K562 (cell line): ENCODE measurements around the gene FUT2. TPM values are rescaled to one million over a fixed set of nuclear protein-coding genes. Genes with fewer than 3 reads are reported as not detected.

Source experiments
- CSDE1 ChIP-seq, 2 experiments: fragments of 450-650 bp; IDR thresholded peaks; 2 replicates each; pipeline ENCODE4 v1.6.1; 2016; ENCODE audit warnings: mild to moderate bottlenecking in 1 of 2
- FOXK2 ChIP-seq, 2 experiments: fragments of 450-650 bp; IDR thresholded peaks in 1 of 2; conservative IDR thresholded peaks in 1 of 2; 2 replicates each; pipeline ENCODE4 v1.6.1; 2016; ENCODE audit warnings: low read depth in 2 of 2, mild to moderate bottlenecking in 1 of 2
- PKNOX1 ChIP-seq: fragments of 450-650 bp; IDR thresholded peaks from 2 replicates; pipeline ENCODE4 v1.6.1; 2016
- ZNF57 ChIP-seq: fragments of 450-650 bp; formaldehyde crosslinking; IDR thresholded peaks from 2 replicates; pipeline ENCODE4 v1.4.0; 2020; ENCODE audit warnings: mild to moderate bottlenecking, moderate library complexity
- polyA plus RNA-seq, 8 experiments: library from polyadenylated mRNA; depleted of rRNA in 4 of 8; stranded (reverse) in 5 of 8; unstranded in 3 of 8; fragments of >200 nt; fragmentation: Nextera tagmentation in 2 of 8; fragmentation: Illumina TruSeq in 1 of 8; extraction: Ambion mirVana in 2 of 8; extraction: Trizol in 1 of 8; gene quantifications; 2 replicates each; pipeline versions ENCODE4 v1.2.1 to v1.2.3, GENCODE V29; 2011 to 2014; ENCODE audit warnings: inconsistent platforms in 1 of 8, missing spikeins in 1 of 8
- total RNA-seq, 7 experiments: library from RNA; depleted of rRNA in 6 of 7; stranded (reverse); fragments of >200 nt in 6 of 7; fragmentation: Illumina TruSeq in 2 of 7; extraction: Trizol in 2 of 7; gene quantifications; 2 replicates each; pipeline versions ENCODE4 v1.2.1 to v1.2.3, GENCODE V29; 2011 to 2021; ENCODE audit warnings: low replicate concordance in 1 of 7
- TF ChIP-seq, protein P1 (sequence below): fragments of 450-650 bp; IDR thresholded peaks from 2 replicates; pipeline ENCODE4 v1.6.1; 2016; ENCODE audit warnings: low read depth
- TF ChIP-seq, protein P2 (sequence below): fragments of 450-650 bp; formaldehyde crosslinking; IDR thresholded peaks from 2 replicates; pipeline ENCODE4 v1.4.0; 2020; ENCODE audit warnings: mild to moderate bottlenecking, moderate library complexity
- TF ChIP-seq, protein P3 (sequence below): fragments of 450-650 bp; IDR thresholded peaks from 2 replicates; pipeline ENCODE4 v1.6.1; 2018; ENCODE audit not compliant: partially characterized antibody
- TF ChIP-seq, protein P4 (sequence below): sonication (generic); formaldehyde crosslinking; IDR thresholded peaks from 2 replicates; pipeline ENCODE4 v1.9.0; 2022; ENCODE audit warnings: mild to moderate bottlenecking, missing genetic modification reagents

Gene FUT2
- total and polyA plus RNA-seq, 9 of the 15 experiments (the other 6 are each of a cell fraction or from before 2014, with no cell fraction given): 0.03 to 0.04 TPM; not detected in 7

DNA sequence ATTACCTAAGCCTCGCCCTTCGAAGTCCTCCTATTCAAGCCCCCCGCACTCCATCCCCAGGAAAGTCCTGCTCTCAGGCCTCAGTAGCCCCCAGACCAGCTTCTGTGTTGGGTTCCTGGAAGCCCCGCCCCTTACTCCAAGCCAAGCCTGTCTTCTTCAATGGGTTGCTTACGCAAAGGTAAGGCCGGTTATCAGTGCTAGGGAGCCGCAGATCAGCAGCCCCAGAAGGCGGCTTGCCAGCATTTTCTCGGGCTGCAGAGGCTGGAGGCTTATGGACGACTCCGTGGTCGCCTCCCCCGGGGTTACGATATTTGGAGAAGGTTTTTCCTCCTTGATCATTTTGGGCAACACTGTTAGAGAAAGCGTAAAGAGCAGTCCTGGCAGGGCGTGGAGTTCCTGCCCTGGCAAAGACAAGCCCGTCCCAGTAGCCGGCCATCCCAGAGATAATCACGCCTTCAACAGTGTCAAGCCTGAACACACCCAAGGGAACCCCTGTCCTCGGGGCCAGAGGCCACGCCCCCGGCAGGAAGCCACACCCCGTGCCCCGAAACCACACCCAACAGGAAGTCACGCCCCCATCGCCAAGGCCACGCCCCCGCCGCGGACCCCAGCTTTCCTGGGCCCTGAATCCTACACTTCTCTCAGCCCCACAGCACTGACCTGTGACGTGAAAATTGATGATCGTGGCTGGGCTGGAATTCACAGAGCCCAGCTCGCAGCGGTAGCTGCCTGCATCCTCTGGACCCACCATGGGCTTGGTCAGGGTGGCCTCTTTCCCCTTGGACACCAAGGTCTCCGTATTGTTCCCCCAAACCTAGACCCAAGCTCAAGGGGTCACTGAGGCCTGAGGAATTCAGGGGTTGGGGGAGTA, 45.6 kb downstream of the FUT2 start (continued):
- TF ChIP-seq, protein P1, sequence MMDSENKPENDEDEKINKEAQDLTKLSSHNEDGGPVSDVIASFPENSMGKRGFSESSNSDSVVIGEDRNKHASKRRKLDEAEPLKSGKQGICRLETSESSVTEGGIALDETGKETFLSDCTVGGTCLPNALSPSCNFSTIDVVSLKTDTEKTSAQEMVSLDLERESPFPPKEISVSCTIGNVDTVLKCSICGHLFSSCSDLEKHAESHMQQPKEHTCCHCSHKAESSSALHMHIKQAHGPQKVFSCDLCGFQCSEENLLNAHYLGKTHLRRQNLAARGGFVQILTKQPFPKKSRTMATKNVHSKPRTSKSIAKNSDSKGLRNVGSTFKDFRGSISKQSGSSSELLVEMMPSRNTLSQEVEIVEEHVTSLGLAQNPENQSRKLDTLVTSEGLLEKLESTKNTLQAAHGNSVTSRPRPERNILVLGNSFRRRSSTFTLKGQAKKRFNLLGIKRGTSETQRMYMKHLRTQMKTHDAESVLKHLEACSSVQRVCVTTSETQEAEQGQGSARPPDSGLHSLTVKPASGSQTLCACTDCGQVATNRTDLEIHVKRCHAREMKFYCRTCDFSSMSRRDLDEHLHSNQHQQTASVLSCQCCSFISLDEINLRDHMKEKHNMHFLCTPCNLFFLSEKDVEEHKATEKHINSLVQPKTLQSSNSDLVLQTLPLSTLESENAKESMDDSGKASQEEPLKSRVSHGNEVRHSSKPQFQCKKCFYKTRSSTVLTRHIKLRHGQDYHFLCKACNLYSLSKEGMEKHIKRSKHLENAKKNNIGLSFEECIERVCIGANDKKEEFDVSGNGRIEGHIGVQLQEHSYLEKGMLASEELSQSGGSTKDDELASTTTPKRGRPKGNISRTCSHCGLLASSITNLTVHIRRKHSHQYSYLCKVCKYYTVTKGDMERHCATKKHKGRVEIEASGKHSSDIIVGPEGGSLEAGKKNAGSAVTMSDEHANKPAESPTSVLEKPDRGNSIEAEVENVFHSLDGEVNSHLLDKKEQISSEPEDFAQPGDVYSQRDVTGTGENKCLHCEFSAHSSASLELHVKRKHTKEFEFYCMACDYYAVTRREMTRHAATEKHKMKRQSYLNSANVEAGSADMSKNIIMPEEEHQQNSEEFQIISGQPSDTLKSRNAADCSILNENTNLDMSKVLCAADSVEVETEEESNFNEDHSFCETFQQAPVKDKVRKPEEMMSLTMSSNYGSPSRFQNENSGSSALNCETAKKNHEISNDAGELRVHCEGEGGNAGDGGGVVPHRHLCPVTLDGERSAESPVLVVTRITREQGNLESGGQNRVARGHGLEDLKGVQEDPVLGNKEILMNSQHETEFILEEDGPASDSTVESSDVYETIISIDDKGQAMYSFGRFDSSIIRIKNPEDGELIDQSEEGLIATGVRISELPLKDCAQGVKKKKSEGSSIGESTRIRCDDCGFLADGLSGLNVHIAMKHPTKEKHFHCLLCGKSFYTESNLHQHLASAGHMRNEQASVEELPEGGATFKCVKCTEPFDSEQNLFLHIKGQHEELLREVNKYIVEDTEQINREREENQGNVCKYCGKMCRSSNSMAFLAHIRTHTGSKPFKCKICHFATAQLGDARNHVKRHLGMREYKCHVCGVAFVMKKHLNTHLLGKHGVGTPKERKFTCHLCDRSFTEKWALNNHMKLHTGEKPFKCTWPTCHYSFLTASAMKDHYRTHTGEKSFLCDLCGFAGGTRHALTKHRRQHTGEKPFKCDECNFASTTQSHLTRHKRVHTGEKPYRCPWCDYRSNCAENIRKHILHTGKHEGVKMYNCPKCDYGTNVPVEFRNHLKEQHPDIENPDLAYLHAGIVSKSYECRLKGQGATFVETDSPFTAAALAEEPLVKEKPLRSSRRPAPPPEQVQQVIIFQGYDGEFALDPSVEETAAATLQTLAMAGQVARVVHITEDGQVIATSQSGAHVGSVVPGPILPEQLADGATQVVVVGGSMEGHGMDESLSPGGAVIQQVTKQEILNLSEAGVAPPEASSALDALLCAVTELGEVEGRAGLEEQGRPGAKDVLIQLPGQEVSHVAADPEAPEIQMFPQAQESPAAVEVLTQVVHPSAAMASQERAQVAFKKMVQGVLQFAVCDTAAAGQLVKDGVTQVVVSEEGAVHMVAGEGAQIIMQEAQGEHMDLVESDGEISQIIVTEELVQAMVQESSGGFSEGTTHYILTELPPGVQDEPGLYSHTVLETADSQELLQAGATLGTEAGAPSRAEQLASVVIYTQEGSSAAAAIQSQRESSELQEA: no peak
- TF ChIP-seq, protein P2, sequence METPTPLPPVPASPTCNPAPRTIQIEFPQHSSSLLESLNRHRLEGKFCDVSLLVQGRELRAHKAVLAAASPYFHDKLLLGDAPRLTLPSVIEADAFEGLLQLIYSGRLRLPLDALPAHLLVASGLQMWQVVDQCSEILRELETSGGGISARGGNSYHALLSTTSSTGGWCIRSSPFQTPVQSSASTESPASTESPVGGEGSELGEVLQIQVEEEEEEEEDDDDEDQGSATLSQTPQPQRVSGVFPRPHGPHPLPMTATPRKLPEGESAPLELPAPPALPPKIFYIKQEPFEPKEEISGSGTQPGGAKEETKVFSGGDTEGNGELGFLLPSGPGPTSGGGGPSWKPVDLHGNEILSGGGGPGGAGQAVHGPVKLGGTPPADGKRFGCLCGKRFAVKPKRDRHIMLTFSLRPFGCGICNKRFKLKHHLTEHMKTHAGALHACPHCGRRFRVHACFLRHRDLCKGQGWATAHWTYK (CRISPR knock-in tag): 0 out of 2 replicates have a peak, but pooled peaks have one; percentile 35
- TF ChIP-seq CSDE1 (IDR thresholded peaks at IDR 0.05) (no peak), PKNOX1 (peak; percentile 53; the same call in 1 of the 2 replicates), ZNF57 (CRISPR knock-in tag) (no peak), FOXK2 (conservative IDR thresholded peaks at IDR 0.05 in 1 of 2, IDR thresholded peaks at IDR 0.05 in 1 of 2; ENCODE audit: low read depth in 2 of 2) (no peak; a peak in 2 of 4 replicates)
- TF ChIP-seq, protein P3, sequence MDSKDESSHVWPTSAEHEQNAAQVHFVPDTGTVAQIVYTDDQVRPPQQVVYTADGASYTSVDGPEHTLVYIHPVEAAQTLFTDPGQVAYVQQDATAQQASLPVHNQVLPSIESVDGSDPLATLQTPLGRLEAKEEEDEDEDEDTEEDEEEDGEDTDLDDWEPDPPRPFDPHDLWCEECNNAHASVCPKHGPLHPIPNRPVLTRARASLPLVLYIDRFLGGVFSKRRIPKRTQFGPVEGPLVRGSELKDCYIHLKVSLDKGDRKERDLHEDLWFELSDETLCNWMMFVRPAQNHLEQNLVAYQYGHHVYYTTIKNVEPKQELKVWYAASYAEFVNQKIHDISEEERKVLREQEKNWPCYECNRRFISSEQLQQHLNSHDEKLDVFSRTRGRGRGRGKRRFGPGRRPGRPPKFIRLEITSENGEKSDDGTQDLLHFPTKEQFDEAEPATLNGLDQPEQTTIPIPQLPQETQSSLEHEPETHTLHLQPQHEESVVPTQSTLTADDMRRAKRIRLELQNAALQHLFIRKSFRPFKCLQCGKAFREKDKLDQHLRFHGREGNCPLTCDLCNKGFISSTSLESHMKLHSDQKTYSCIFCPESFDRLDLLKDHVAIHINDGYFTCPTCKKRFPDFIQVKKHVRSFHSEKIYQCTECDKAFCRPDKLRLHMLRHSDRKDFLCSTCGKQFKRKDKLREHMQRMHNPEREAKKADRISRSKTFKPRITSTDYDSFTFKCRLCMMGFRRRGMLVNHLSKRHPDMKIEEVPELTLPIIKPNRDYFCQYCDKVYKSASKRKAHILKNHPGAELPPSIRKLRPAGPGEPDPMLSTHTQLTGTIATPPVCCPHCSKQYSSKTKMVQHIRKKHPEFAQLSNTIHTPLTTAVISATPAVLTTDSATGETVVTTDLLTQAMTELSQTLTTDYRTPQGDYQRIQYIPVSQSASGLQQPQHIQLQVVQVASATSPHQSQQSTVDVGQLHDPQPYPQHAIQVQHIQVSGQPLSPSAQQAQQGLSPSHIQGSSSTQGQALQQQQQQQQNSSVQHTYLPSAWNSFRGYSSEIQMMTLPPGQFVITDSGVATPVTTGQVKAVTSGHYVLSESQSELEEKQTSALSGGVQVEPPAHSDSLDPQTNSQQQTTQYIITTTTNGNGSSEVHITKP: peak; percentile 22
- TF ChIP-seq, protein P4, sequence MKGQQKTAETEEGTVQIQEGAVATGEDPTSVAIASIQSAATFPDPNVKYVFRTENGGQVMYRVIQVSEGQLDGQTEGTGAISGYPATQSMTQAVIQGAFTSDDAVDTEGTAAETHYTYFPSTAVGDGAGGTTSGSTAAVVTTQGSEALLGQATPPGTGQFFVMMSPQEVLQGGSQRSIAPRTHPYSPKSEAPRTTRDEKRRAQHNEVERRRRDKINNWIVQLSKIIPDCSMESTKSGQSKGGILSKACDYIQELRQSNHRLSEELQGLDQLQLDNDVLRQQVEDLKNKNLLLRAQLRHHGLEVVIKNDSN (CRISPR knock-in tag): peak; percentile 81
